GM21576 (cell line): ENCODE measurements around the gene MIEF2.

ENCODE experiments used
- ATAC-seq: cut with Tn5 transposase; IDR thresholded peaks from one replicate; pipeline ENCODE4 v1.9.1; 2021; ENCODE audit warnings: mild to moderate bottlenecking, moderate library complexity; ENCODE audit not compliant: unreplicated experiment

MIEF2 gene

DNA sequence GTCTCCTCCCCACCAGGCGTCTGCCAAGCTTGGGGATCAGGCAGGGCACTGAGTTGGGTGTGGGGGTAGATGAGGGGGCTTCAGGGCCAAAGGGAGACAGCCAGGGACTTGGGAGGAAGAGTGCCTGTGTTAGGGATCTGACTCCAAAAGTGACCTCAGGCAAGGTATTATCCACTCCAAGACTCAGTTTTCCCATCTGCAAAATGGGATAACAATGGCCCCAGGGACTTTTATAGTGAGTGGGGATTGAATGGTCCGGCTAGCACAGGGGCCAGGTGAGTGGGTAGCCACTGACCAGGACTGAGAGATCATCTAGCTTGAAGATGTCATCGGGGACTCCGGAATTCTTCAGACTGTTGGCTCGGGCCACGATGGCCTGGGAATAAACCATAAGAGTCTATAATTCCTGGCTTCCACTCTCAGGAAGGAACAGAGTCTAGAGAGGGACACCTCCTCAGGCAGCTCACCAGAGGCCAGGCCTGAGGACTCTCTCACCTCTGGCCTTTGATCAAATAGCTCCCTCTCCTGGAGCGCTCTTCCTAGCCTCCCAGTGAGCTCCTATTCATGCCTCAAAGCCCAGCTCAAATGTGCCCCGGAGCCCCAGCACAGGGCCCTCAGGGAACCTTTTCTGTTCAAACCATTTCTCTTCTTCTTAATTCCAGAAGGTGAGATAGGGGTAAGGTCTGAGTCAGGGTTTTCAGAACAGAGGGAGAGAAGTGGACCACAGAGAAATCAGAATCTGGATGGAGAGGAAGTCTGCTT is 5.4 kb upstream of the MIEF2 start:
- ATAC-seq: no peak

DNA sequence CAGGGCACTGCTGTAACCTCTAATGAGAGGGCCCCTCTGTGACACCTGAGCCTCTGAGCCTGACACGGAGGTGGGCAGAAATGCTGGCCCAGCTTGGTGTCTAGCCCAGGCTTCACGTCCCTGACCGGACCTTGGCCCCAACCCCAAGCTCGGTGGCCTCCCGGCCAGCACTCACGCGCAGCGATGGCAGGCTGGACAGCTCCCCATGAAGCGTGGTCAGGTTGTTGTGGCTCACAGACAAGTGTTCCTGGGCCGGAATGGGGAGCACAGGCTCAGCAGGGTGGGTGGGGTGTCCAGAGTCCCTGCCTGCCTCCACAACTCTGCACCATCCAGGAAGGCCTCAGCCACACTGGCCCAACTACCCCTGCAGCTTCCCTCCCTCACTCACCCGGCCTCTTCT is 4.1 kb upstream of the MIEF2 start:
- ATAC-seq: no peak

DNA sequence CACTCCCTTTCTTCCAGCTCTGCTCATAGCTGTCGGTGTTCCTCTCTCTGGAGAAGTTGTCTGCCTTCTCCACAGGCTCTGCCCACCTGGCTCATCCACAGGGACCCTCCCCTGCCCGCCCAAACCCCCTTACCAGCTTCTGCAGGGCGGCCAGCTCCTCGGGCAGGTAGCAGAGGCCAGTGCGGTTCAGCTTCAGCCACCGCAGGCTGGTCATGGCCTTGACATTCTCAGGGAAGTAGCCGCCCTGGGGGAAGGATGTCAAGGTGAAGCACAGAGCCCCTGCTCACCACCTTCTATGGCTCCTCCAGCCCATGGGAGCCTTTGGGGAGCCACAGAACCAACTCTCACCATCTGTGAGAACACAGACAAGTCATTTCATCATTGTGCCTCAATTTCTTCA is 3.7 kb upstream of the MIEF2 start:
- no peak for ATAC-seq

DNA sequence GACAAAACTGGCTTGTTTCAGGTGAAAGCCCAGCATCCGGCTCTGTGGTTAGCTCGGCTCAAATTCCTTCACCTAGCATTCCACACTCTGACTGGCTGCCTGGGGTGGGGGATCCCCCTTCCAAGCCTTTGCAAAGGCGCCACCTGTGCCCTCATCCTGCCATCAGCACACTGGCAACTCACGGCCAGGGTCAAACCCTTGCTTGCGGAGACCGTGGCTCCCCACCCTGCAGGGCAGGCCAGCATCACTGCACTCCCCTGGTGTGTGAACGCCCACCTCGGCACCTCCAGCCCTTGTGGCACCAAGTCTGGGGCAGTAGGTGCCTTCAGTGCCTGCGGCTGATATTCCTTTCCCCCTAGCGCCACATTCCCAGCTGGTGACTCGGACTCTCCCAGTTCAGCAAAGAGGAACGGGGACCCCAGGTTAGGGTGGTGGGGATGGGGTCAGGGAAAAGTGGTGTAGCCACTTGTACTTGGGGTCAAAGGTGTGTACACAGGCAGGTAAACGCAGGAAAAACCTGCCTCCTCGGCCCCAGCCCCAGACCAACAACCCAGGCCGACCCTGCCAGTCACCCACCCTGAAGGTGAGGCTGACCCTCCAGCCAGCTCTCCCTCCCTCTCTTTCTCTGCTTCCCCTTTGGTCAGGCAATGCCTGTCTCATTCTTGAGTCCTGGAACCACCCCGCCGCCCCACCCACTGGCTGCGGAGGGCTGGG is 3.0 kb upstream of the MIEF2 start:
- ATAC-seq: peak; percentile 2

DNA sequence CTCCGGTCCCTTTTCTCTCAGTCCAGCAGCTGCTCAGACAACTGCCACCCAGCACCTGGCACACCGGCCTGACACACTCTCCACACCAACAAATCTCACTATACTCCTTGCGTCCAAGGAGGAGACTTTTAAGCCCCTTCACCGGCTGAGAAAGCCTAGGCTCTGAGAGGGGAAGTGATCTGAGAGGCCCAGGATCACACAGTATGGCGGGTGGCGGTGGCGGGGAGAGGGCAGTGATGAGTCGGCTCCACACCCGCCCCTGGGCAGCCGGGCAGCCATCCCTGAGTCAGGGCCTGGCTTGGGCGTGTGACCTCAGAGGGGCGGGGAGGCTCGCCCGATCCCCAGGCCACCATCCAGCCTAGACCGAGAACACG is 2.5 kb upstream of the MIEF2 start:
- peak; percentile 26 for ATAC-seq

DNA sequence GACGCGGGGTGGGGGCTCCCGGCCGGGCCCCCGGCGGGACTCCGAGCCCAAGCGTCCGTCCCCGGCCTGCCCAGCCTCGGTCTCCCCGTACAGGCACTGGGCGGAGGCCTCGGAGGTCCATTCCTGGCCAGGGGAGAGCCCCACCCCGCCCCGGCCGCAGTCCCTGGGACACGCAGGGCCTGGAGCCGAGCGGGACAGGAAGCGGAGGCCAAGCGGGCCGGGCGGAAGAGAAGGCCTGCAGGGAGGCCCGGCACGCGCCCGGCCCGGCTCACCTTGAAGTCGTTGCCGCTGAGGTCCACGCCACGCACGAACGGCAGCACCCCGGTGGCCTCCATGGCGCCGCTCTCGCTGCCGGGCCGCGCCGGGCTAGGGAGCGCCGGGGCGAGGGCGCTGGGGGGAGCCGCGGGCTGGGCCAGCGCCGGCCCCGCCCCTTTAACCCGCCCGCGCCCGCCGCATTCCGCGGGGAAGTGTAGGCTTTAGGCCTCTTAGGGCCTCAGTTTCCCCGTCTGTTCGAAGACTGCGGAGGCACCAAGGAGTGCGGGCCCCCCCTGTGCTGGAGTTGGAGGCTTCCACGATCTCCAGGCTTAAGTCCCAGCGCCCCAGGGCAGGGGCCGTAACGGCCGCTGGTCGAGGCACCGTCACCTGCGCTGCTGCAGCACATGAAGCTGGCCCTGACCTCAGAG is 2.0 kb upstream of the MIEF2 start, which contains the start of gene FLII:
FLII (minus strand) TSS at position 383 of the 683 bp plus-strand sequence; CDS start at position 335, 48 bp downstream.
- ATAC-seq: peak; percentile 25

DNA sequence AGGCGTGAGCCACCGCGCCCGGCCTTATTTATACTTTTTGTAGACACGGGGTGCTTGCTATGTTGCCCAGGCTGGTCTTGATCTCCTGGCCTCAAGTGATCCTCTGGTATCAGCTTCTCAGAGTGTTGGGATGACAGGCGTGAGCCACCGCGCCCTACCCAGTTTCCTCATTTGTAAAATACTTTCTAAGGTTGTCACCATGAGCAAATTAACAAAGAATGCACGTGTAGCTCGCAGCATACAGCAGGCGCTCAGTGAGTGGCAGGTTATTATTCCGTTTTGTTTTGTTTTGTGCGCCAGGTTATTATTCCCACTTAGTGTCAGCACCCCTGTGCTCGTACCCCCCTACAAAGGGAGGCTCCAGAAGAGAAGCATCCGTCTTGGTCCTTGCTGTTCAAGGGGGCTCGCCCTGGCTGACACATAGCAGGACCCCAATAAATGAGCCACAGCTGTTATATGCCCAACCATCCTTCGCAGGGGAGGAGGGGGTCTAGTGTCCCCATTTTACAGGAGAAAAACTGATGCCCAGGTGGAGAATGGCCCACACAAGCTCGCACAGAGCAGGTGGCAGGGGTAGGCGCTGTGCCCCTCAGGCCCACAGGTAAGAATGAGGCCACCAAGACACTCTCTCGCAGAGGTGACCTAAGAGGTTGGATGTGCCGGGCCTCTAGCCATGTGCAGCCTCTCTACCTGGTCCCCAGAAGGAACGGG is 686 bp upstream of the MIEF2 start:
- ATAC-seq: no peak

DNA sequence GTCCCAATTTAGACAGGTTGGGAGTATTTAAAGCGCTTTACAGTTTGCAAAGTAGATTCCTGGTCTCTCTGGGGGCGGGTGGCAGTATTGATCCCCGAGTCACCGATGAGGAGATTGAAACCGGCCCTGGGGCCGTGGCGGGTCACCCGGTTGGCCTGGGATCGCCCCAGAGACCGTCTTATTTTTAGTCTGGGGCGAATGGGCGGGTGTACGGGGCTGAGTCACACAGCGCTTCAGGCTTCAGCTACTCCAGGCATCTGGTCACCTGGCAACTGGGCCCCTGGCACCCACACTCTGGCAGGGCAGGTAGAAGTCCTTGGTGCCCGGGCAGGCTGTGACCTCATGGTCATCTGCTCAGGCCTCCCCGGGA is 669 bp downstream of the MIEF2 start:
- no peak for ATAC-seq

DNA sequence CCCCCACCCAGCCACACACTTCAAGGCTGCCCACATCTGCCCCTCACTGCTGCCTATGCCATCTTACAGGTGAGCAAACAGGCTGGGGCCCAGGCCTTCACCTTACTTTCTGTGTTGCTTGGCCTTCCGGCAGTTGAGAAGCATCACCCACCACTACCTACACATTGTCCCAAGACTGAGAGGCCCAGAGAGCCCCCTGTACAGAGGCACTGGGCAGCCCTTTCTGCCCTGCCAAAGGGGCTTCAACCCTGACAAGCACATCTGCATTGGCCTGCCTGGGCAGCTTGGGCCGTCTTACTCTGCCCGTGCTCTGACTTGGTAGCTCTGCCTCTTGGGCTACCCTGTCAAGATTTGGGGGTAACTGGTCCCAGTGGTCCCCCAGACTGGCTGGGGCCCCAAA is 1.2 kb downstream of the MIEF2 start:
- ATAC-seq: no peak

DNA sequence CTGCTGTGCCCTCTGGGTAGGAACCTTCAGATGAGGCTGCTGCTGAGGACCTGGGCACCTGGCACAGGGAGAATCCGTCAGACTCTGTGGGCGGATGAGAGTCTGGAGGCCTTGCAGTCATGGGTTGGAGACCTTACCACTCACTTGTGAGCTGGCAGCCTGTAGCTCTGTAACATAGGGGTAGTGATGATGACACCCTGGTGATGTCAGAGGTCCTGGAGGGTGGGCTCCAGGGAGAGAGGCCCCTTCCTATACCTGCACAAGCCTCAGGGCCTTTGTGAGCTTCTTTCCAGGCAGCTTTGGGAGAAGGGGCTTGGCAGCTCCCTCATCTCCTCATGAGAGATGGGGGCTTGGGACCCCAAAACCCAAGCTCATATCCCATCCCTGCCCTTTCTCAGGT is 1.6 kb downstream of the MIEF2 start:
- ATAC-seq: no peak

DNA sequence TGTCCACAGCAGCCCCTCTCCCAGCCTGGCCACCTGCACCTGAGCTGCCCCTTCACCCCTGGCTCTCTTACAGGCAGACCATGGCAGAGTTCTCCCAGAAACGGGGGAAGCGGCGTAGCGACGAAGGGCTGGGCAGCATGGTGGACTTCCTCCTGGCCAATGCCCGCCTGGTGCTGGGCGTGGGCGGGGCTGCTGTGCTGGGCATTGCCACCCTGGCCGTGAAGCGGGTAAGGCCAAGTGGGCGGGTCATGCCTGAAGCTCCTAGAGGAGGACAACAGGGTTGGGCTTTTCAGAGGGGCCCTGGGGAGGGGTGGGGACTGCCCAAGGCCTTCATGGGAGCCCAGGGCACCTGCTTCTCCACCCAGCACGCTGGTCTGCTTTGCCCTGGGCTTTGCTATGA is 2.2 kb downstream of the MIEF2 start:
- ATAC-seq: no peak

DNA sequence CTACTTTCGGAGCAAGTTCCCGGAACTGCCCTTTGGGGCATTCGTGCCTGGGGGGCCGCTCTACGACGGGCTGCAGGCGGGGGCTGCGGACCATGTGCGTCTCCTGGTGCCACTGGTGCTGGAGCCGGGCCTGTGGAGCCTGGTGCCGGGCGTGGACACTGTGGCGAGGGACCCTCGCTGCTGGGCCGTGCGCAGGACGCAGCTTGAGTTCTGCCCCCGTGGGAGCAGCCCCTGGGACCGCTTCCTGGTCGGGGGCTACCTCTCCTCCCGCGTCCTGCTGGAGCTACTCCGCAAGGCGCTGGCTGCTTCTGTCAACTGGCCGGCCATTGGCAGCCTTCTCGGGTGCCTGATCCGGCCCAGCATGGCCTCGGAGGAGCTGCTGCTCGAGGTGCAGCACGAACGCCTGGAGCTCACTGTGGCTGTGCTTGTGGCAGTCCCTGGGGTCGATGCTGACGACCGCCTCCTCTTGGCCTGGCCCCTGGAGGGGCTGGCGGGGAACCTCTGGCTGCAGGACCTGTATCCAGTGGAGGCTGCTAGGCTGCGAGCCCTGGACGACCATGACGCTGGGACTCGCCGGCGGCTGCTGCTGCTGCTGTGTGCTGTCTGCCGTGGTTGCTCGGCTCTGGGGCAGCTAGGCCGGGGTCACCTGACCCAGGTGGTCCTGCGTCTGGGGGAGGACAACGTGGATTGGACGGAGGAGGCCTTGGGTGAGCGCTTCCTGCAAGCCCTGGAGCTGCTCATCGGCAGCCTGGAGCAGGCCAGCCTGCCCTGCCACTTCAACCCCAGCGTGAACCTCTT is 3.6 kb downstream of the MIEF2 start:
- ATAC-seq: no peak

DNA sequence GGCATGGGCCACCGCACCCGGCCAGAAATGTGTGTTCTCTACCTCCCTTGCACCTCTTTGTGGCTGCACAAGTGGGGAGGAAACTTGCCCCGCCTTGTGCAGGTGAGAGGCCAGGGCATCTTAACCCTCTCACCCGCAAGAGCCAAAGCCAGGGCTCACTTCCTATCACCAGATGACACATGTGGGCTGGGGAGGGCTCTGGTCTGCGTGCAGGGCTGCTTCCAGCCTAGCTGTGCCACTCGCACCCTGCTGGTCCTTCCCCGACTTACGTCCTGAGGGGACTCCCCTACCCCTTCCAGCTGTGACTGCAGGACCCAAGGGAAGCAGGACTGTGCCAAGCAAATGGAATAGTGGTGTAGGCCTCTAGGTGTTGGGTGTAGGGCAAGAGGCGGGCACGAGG is 6.9 kb downstream of the MIEF2 start:
- no peak for ATAC-seq

DNA sequence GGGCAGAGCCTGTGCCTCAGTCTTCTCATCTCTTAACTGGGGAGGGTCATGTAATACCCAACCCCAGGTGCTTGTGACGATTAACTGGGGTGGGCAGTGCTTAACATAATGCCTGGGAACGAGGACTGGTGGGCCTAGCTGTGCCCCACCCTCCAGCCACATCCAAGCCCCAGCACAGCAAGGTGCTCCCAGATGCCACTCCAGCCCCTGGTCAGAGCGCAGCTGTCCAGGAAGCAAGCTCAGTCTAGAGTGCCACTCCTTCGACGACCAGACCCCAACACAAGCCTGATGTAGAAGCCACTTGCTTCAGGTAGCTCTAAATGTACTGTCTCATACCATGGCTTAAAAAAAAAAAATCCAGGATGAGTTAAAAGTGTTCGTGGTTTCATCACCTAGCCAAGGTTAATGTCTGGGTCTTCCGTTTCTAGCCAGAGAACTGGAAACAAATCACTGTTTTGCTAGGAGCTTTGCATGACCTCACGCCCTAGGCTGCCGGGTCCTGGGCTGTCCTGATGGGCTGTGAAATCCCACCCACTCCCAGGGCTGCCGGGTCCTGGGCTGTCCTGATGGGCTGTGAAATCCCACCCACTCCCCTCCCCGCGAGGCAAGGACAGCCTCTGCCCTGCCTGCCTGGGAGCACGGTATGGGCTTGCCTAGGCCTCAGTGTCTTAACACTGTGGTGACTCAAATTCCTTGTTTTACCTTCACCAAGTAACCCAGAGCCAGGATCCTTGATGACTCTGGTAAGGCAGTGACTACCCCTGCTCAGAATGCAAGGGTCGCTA is 7.7 kb downstream of the MIEF2 start:
- ATAC-seq: no peak

DNA sequence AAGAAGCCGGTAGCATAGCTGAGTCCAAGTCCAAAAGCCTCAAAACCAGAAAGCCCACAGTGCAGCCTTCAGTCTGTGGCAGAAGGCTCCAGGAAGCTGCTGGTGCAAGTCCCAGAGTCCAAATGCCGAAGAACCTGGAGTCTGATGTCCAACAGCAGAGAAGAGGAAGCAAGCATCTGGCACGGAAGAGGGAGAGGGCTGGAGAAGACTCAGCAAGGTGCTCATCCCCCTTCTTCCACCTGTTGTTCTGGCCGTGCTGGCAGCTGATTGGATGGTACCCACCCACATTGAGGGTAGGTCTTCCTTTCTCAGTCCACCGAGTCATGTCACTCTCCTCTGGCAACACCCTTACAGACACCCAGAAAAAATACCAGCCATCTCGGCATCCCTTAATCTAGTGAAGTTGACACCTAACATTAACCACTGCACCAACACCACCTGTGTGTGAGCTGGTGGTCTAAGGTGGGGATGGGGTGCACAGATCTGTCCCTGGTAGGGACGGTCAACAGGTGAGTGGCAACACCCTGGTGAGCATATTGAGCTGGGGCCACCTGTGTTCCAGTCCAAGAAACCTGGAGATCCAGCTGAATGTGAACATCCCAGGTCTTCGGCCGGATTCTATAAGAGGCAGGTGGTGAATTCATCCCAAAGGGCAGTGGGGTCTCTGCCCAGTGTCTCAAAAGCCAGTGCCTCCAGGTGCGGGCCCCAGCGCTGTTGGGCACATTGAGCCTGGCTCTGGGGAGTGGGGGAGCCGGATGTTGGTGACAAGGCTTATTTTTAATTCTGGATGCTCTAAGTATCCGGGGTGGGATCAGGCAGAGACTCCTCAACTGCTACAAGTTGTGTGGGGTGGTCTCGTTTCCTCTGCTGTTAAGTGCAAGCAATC is 9.8 kb downstream of the MIEF2 start:
- ATAC-seq: no peak

DNA sequence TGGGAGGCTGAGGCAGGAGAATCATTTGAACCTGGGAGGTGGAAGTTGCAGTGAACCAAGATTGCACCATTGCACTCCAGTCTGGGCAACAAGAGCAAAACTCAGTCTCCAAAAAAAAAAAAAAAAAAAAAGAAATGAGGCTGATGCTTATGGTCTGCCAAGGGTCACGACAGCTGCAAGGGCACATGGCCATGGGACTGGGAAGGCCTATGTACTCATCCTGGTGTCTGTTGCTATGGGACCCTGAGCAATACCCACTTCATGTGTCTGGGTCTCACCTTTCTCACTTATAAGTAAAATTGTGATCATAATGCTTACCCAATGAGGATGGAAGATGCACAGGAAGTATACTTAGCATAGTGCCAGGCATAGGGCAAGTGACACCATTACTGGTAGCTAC is 16.6 kb downstream of the MIEF2 start:
- no peak for ATAC-seq

DNA sequence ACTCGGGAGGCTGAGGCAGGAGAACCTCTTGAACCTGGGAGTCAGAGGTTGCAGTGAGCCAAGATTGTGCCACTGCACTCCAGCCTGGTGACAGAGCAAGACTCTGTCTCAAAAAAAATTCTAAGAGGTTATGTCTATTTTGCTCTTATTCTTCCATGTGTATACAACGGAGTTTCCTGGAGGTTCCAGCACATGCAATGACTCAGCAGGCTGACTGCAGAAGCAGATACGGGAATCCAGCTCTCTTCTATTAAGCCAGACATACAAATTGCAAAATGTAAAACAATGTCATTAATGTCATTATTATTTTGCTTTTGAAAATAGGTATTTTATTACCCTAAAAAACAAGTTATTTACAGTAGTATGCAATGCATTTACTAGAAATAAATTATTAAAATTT is 18.4 kb downstream of the MIEF2 start:
- ATAC-seq: no peak

DNA sequence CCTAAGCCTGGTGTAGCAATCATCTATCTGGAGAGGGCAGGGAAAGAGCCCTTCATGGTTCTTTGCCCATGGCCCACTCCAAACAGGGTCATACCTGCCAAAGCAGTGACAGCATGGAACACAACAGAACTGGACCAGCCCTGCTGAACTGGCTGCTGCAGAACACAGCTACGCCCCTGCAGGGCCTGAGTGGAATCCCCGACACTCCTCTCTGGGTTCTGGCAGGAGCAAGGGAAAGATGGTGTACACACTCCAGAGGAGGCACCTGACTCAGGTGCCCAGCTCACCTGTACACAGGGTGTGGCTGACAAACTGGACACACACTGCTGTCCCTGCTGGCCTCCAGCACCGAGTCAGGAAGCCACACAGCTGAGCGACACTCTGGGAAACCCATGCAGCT is 19.8 kb downstream of the MIEF2 start:
- no peak for ATAC-seq
